Measurements from ENCODE around the gene RADIL.
A peak's percentile ranks its signal among the peaks of the same experiment; 100 is the strongest.

RADIL gene

GRCh38 chr7:4889682-4890081, 6.2 kb upstream of the RADIL start:
- Mint-ChIP-seq H3K9me3 (peaks cover 4% of the 10 kb centered on the region), H3K36me3 (no peaks in the 10 kb centered on the region)
- DNase-seq (ENCODE audit: low spot score in 2 of 2), result no peak

GRCh38 chr7:4888161-4888560, 4.6 kb upstream of the RADIL start:
- no peaks in the 10 kb centered on the region for H3K4me1 Mint-ChIP-seq
- no peak overlapping the region for H3K27ac Mint-ChIP-seq
- ATAC-seq, result no peak
- H3K9me3 Mint-ChIP-seq, result no peaks in the 10 kb centered on the region
- H3K4me3 Mint-ChIP-seq, result no peak overlapping the region
- H3K36me3 Mint-ChIP-seq, result no peaks in the 10 kb centered on the region
- DNase-seq (ENCODE audit: low spot score in 2 of 2), result no peak

More at GRCh38 chr7:4889682-4890081, 6.2 kb upstream of the RADIL start:
- ATAC-seq, result no peak
- H3K4me3 Mint-ChIP-seq, result no peak overlapping the region
- no peak overlapping the region for H3K27ac Mint-ChIP-seq
- H3K4me1 Mint-ChIP-seq, result no peaks in the 10 kb centered on the region

- Mint-ChIP-seq H3K4me1 (peaks cover 7% of the 10 kb centered on the region), H3K36me3 (no peaks in the 10 kb centered on the region), H3K9me3 (no peaks in the 10 kb centered on the region), H3K4me3 (no peak overlapping the region), H3K27ac (no peak overlapping the region)
- ATAC-seq, result no peak
- no peak for DNase-seq (ENCODE audit: low spot score in 2 of 2)
These were observed 3.2 kb upstream of the RADIL start for GRCh38 chr7:4886671-4887070.

GRCh38 chr7:4885317-4885807, 1.8 kb upstream of the RADIL start:
- no peaks in the 10 kb centered on the region for H3K9me3 Mint-ChIP-seq
- no peak overlapping the region for H3K27ac Mint-ChIP-seq
- no peak overlapping the region for H3K4me3 Mint-ChIP-seq
- ATAC-seq (no peak), DNase-seq (ENCODE audit: low spot score in 2 of 2) (no peak)
- peaks cover 7% of the 10 kb centered on the region for H3K4me1 Mint-ChIP-seq
- H3K36me3 Mint-ChIP-seq, result no peaks in the 10 kb centered on the region

GRCh38 chr7:4884164-4884563, 648 bp upstream of the RADIL start:
- Mint-ChIP-seq H3K36me3 (no peaks in the 10 kb centered on the region), H3K4me3 (no peak overlapping the region), H3K9me3 (no peaks in the 10 kb centered on the region), H3K27ac (no peak overlapping the region), H3K4me1 (peaks cover 7% of the 10 kb centered on the region)
- ATAC-seq (no peak), DNase-seq (ENCODE audit: low spot score in 2 of 2) (no peak)

GRCh38 chr7:4883033-4883371, 514 bp downstream of the RADIL start:
- peak overlapping the region; percentile 54 for H3K4me3 Mint-ChIP-seq
- H3K9me3 Mint-ChIP-seq, result no peaks in the 10 kb centered on the region
- ATAC-seq (no peak), DNase-seq (ENCODE audit: low spot score in 2 of 2) (no peak)
- no peak overlapping the region for H3K27ac Mint-ChIP-seq
- H3K36me3 Mint-ChIP-seq, result no peaks in the 10 kb centered on the region
- peaks cover 7% of the 10 kb centered on the region for H3K4me1 Mint-ChIP-seq

- Mint-ChIP-seq H3K27ac (no peak overlapping the region), H3K4me3 (peak overlapping the region; percentile 54), H3K9me3 (no peaks in the 10 kb centered on the region), H3K4me1 (peaks cover 7% of the 10 kb centered on the region), H3K36me3 (no peaks in the 10 kb centered on the region)
- ATAC-seq (no peak), DNase-seq (ENCODE audit: low spot score in 2 of 2) (no peak)
These were observed 1.1 kb downstream of the RADIL start for GRCh38 chr7:4882169-4883032.

GRCh38 chr7:4880218-4880617, 3.3 kb downstream of the RADIL start:
- no peak for DNase-seq (ENCODE audit: low spot score in 2 of 2)
- no peaks in the 10 kb centered on the region for H3K36me3 Mint-ChIP-seq
- H3K27ac Mint-ChIP-seq, result no peak overlapping the region
- ATAC-seq, result no peak
- H3K4me3 Mint-ChIP-seq, result no peak overlapping the region
- H3K9me3 Mint-ChIP-seq, result no peaks in the 10 kb centered on the region
- H3K4me1 Mint-ChIP-seq, result peaks cover 7% of the 10 kb centered on the region

GRCh38 chr7:4879396-4880081, 4.0 kb downstream of the RADIL start:
- no peak for ATAC-seq
- no peaks in the 10 kb centered on the region for H3K36me3 Mint-ChIP-seq
- peaks cover 7% of the 10 kb centered on the region for H3K4me1 Mint-ChIP-seq
- no peaks in the 10 kb centered on the region for H3K9me3 Mint-ChIP-seq
- no peak for DNase-seq (ENCODE audit: low spot score in 2 of 2)
- no peak overlapping the region for H3K4me3 Mint-ChIP-seq
- no peak overlapping the region for H3K27ac Mint-ChIP-seq

- no peaks in the 10 kb centered on the region for H3K36me3 Mint-ChIP-seq
- no peaks in the 10 kb centered on the region for H3K9me3 Mint-ChIP-seq
- peaks cover 7% of the 10 kb centered on the region for H3K4me1 Mint-ChIP-seq
- no peak for DNase-seq (ENCODE audit: low spot score in 2 of 2)
- ATAC-seq, result no peak
- H3K4me3 Mint-ChIP-seq, result no peak overlapping the region
- H3K27ac Mint-ChIP-seq, result no peak overlapping the region
These were observed 4.9 kb downstream of the RADIL start for GRCh38 chr7:4878336-4879335.

GRCh38 chr7:4876586-4876985, 6.9 kb downstream of the RADIL start:
- Mint-ChIP-seq H3K27ac (no peak overlapping the region), H3K4me1 (no peaks in the 10 kb centered on the region), H3K9me3 (no peaks in the 10 kb centered on the region), H3K36me3 (no peaks in the 10 kb centered on the region), H3K4me3 (no peak overlapping the region)
- DNase-seq (ENCODE audit: low spot score in 2 of 2) (no peak), ATAC-seq (no peak)

- Mint-ChIP-seq H3K27ac (no peak overlapping the region), H3K4me1 (no peaks in the 10 kb centered on the region), H3K36me3 (no peaks in the 10 kb centered on the region), H3K9me3 (no peaks in the 10 kb centered on the region), H3K4me3 (no peak overlapping the region)
- ATAC-seq, result no peak
- no peak for DNase-seq (ENCODE audit: low spot score in 2 of 2)
These were observed 8.1 kb downstream of the RADIL start for GRCh38 chr7:4875391-4875790.

GRCh38 chr7:4873071-4873944, 10.2 kb downstream of the RADIL start:
- no peak overlapping the region for H3K27ac Mint-ChIP-seq
- no peaks in the 10 kb centered on the region for H3K4me1 Mint-ChIP-seq
- no peaks in the 10 kb centered on the region for H3K36me3 Mint-ChIP-seq
- DNase-seq (ENCODE audit: low spot score in 2 of 2) (no peak), ATAC-seq (no peak)
- no peak overlapping the region for H3K4me3 Mint-ChIP-seq
- no peaks in the 10 kb centered on the region for H3K9me3 Mint-ChIP-seq

GRCh38 chr7:4871930-4872675, 11.4 kb downstream of the RADIL start:
- Mint-ChIP-seq H3K4me3 (no peak overlapping the region), H3K4me1 (no peaks in the 10 kb centered on the region), H3K36me3 (no peaks in the 10 kb centered on the region), H3K27ac (no peak overlapping the region), H3K9me3 (no peaks in the 10 kb centered on the region)
- DNase-seq (ENCODE audit: low spot score in 2 of 2), result no peak
- no peak for ATAC-seq
